ENCODE data around the gene SOWAHA.

DNA sequence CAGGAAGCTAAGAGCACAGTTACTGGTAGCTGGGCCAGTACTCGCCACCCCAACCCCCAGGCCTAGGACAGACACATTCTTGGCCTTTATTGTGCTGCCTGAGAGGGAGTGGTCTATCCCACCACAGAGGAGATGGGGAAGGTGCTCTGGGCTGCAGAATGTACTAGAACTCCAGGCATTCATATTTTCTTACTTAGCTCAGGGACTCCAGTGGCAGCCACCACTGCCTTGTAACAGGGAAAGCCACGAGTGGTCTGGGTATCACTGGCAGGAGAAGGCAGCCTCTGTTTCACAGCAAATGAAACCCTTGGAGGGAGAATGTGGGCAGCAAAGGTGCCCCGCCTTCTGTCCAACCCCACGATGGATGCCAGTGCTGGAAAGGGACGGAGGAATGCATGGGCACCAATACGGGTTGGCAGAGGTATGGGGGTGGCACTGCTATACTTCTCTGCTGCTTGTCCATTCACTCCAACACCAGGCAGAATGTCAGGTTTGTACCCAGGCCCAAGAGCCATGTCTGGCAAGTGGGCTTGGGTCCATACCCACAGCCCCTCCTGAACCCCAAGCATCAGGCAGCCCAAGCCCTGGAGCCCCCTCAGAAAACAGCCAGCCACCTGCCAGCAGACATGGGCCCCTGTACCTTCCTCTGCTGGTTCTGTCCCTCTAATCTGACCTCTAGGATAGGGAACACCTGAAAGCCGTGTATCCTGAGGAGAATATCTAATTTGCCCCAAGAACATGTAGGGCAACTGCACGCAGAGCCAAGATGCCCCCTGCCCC is 40.6 kb upstream of the SOWAHA start:
- TF ChIP-seq CTCF (IDR thresholded peaks at IDR 0.05) (no peak), EZH2 (IDR thresholded peaks at IDR 0.05) (no peak)
